HG03039 (cell line): ENCODE results near the gene MACF1.

Source experiments
- ATAC-seq: cut with Tn5 transposase; IDR thresholded peaks from one replicate; pipeline ENCODE4 v1.9.1; 2021; ENCODE audit warnings: mild to moderate bottlenecking, moderate library complexity; ENCODE audit not compliant: unreplicated experiment

The MACF1 gene

DNA sequence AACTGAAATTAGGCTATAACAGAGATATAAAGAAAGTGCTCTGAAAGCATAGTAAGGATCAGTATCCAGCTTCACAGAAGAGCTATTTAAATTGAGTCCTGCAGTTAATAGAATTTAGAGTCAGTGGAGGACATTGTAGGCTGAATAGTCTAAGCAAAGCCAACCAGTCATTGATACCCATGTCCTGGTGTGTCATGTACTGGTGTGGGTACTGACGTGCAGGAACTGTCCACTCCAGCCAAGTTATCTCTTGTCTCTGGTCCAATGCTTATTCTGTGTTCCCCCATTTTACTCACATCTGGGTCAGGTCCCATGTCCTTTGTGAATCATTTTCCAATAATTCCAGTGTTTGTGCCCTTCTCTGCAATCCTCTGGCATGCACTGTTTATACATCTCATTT, 90.0 kb downstream of the MACF1 start:
- no peak for ATAC-seq

DNA sequence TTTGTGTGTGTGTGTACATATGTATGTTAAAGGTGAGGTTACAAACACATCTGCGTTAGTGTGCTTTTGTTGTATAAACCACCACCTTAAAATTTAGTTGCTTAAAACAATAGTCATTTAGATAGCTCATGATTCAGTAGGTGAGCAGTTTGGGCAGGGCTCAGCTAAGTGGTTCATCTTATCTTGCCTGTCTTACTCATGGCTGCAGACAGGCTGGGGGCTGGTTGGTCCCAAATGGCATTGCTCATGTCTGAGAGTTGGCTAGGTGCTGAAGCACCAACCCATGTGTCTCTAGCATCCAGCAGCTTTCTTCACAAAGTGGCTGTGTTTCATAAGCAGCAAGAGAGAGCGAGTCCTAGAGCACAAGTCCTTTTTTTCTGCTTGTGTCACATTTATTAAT, 91.4 kb downstream of the MACF1 start:
- no peak for ATAC-seq

DNA sequence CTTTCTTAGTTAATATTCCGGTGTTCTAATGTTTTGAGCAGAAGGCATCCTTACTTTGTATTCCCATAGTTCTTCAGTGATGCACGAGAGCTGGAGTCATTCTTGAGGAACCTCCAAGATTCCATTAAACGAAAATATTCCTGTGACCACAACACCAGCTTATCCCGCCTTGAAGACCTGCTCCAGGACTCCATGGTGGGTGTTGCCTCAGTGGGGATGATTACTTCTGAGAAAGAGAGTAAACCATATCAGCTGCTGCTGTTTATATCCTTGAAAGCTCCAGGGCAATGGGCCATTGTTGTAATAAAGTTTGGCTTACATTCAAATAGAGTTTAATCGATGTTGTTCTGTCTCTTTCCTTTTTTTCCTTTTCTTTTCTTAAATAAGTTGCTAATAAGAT, 93.1 kb downstream of the MACF1 start:
- no peak for ATAC-seq

GRCh38 chr1:39301606-39302005, 97.1 kb downstream of the MACF1 start:
- no peak for ATAC-seq

DNA sequence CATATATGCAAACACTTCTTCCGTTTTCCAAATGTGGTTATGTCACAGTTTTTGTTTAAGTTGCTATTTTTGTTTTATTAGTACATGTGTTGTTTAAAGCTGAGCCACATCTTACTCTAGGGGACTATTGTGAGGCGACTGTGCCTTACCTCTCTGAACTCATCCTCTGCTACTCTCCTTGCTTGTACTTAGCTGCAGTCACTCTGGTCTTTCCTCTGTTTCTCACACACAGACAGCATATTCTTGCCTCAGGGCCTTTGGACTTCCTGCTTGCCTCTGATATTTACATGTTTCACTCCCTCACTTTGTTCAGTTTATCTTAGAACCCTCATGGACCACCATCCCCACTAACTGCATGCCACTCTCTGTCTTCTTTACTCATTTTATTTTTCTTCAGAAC, 101.1 kb downstream of the MACF1 start:
- no peak for ATAC-seq

DNA sequence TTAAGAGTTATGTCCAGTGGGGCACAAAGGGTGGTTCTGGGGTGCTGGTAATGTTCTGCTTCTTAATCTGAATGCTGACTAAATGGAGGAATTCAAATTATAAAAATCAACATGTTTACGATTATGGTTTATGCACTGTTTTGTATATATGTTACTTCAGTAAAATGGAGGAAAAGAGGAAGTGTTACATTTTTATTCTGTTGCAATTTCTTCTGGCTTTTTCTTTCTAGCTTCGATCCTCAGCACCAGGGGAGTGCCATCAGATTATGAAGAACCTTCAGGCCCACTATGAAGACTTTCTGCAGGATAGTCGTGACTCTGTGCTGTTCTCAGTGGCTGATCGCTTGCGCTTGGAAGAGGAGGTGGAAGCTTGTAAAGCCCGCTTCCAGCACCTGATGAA, 105.5 kb downstream of the MACF1 start:
- no peak for ATAC-seq

- no peak for ATAC-seq
Measured at GRCh38 chr1:39310691-39311090, 106.2 kb downstream of the MACF1 start.

- no peak for ATAC-seq
Measured at GRCh38 chr1:39317111-39317510, 112.6 kb downstream of the MACF1 start.

DNA sequence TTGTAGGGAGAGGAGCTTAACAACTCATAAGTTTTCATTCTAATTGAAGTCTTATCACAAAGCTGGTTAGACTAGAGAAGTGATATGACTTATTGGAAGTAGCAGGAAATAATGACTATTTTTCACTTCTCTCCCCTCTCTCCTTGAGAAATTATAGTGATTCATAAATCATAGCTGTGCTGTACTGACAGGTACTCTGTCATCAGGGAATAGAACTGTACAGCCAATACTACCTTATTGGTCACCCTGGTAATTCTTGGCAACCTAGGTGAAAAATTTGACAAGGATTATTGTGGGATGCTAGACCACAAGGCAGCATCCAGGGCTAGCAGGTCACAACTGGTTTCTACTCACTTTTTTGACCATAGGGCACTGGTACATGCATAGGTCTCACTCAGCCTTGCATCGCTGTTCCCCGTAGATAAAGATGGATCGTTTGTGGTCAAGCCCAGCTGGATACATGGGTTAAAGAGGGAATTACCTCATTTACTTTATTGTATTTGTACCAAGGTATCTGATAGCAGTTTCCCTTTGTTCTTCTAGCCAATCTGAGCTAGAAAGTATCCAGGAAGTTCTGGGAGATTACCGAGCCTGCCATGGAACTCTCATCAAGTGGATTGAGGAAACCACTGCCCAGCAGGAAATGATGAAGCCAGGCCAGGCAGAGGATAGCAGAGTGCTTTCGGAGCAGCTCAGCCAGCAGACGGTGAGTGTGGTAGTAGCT, 113.6 kb downstream of the MACF1 start:
- no peak for ATAC-seq

- no peak for ATAC-seq
Measured at GRCh38 chr1:39321979-39322378, 117.5 kb downstream of the MACF1 start.

DNA sequence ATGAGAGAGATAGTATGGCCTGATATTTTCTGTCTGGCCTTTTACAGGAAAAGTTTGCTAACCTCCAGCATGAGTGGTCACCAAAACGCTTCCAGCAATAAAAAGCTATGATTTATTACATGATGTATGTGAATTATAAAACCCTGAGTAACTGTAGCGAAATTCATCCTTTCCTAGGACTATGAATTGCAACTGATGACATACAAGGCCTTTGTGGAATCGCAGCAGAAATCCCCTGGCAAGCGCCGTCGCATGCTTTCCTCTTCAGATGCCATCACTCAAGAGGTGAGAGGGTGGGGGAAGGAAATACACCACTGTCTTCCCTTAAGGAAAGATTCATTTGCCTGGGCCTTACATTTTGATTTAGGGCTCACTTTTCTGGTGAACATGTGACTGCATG, 117.9 kb downstream of the MACF1 start:
- no peak for ATAC-seq

- no peak for ATAC-seq
Measured at GRCh38 chr1:39324888-39325287, 120.4 kb downstream of the MACF1 start.

DNA sequence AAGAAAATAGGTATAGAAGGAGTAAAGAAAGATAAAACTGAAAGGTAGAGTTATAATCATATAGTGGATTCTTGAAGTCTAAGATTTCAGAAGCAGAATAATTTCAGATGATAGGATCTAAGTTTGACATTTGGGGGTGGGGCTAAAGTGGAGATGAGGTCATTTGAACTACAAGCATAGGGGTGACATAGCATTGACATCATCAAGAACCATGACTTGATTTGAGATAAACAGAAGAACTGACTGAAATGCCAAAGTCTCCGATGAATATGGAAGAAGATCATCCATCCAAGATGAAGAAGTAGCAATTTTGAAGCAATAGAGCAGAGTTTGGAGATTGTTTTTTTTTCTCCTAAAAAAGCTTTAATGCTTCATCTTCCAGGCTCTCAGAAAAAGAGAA, 122.3 kb downstream of the MACF1 start:
- ATAC-seq = no peak

DNA sequence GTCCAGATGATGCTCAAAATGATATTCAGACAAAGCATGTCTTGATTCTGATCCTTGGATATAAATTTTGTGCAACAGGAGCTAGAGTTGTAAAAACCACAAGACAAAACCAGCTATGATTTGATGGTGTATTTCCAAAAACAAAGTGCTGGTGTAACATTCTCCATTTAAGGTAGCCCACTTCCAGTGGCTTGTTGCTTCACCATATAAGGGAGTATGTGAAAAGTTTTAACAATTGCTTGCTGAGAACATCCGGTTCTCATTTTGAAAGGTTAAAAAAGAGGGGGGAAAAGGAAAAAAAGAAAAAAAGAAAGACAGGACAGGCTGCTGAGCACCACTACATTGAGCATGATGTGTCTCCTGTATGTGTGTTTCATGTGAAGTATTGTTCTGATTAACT, 123.6 kb downstream of the MACF1 start:
- ATAC-seq = no peak

- no peak for ATAC-seq
Measured at GRCh38 chr1:39328586-39329121, 124.2 kb downstream of the MACF1 start.

- ATAC-seq = no peak
Measured at GRCh38 chr1:39331647-39332046, 127.2 kb downstream of the MACF1 start.

- ATAC-seq = no peak
Measured at GRCh38 chr1:39332291-39332690, 127.8 kb downstream of the MACF1 start.

- no peak for ATAC-seq
Measured at GRCh38 chr1:39332828-39333227, 128.3 kb downstream of the MACF1 start.

DNA sequence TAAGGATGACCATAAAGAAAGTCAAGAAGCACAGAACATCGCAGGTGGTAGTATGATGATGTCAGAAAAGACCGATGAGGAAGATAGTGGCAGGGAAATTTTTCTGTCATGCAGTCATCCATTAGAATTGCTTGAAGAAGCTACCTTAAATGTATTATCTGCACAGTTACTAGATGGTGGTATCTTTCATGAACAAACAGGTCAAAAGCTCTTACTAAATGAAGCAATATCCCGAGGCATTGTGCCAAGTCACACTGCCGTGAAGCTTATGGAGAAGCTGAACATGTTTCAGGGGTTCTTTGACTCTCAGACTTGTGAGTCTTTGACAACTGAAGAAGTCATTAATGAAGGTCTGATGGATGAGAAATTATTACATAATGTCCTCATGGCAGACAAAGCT, 128.8 kb downstream of the MACF1 start:
- ATAC-seq = no peak

DNA sequence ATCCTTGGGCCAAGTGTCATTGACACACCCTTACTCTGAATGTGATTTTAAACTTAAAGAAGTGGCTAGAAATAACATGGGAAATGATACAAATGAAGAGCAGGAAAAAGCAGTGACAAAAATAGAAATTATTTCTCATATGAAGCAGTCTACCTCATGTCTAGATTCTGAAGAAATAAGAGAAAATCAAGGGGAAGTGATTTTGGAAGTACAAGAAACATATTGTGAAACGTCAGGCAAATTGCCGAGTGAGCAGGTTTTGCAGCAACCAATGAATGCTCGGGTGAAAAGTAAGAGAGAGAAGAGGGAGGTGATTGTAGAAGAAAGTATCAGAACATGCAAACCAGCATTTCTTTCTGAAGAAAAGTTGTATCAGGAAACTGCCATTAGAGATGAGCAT, 130.7 kb downstream of the MACF1 start:
- ATAC-seq = no peak

- ATAC-seq = no peak
Measured at GRCh38 chr1:39337067-39337466, 132.6 kb downstream of the MACF1 start.

- ATAC-seq = no peak
Measured at GRCh38 chr1:39342776-39343175, 138.3 kb downstream of the MACF1 start.
